PFSK-1 (cell line): ENCODE data around the gene PPP1R15A.

Experiments
- FOXP2 ChIP-seq: optimal IDR thresholded peaks from 2 replicates; pipeline ENCODE3; 2011; ENCODE audit warnings: borderline replicate concordance, control low read depth, inconsistent platforms; ENCODE audit not compliant: insufficient read depth; ENCODE audit errors: extremely low read length, extremely low read depth
- POLR2AphosphoS5 ChIP-seq: IDR thresholded peaks from 2 replicates; pipeline ENCODE4 v1.6.1; 2012; ENCODE audit warnings: low read depth, mild to moderate bottlenecking, control low read depth, low read length, moderate library complexity
- REST ChIP-seq, 2 experiments: IDR thresholded peaks; 2 replicates each; pipeline versions ENCODE4 v1.6.1 to v1.8.0; 2011 to 2012; ENCODE audit warnings: low read depth in 2 of 2, low read length in 2 of 2, control low read depth in 1 of 2, inconsistent platforms in 1 of 2, mild to moderate bottlenecking in 1 of 2, moderate library complexity in 1 of 2; ENCODE audit not compliant: insufficient read depth in 1 of 2
- SIN3A ChIP-seq: IDR thresholded peaks from 2 replicates; pipeline ENCODE4 v1.6.1; 2012; ENCODE audit warnings: mild to moderate bottlenecking, low read length, moderate library complexity, borderline replicate concordance; ENCODE audit not compliant: insufficient read depth
- TAF1 ChIP-seq: IDR thresholded peaks from 2 replicates; pipeline ENCODE4 v1.6.1; 2012; ENCODE audit warnings: low read length, control low read depth, borderline replicate concordance; ENCODE audit not compliant: insufficient read depth

GRCh38 chr19:48833049-48833448 lies 39.2 kb upstream of the PPP1R15A start:
- TF ChIP-seq TAF1 (no peak), POLR2AphosphoS5 (no peak), SIN3A (no peak), REST (IDR thresholded peaks at IDR 0.05; ENCODE audit: insufficient read depth in 1 of 2, low read depth in 2 of 2, low read length in 2 of 2) (no peak), FOXP2 (no peak)
